ENCODE results near the gene SEMA5A. TPM values are rescaled to one million over a fixed set of nuclear protein-coding genes. Genes with fewer than 3 reads are reported as not detected.

Gene SEMA5A
- total RNA-seq, 3 donors from 2014 or later: 20.3 to 43.8 (median 33.6) TPM

GRCh38 chr5:9587135-9587534 is 41.3 kb upstream of the SEMA5A start:
- intact Hi-C loops (cut with DNase I, micrococcal nuclease): no loop called here
- ATAC-seq (no peak), DNase-seq (no peak)
- TF ChIP-seq CTCF (IDR thresholded peaks at IDR 0.05): no peak
- Histone ChIP-seq H3K36me3 (ENCODE audit: low read depth) (no peaks in the 10 kb centered on the region), H3K4me3 (no peak overlapping the region), H3K4me1 (ENCODE audit: low read depth) (no peaks in the 10 kb centered on the region), H3K9me3 (no peaks in the 10 kb centered on the region)

- intact Hi-C loops (cut with DNase I, micrococcal nuclease): no loop called here
- Histone ChIP-seq H3K4me1 (ENCODE audit: low read depth) (no peaks in the 10 kb centered on the region), H3K36me3 (ENCODE audit: low read depth) (no peaks in the 10 kb centered on the region), H3K9me3 (no peaks in the 10 kb centered on the region), H3K4me3 (no peak overlapping the region)
- no peak for DNase-seq
- ATAC-seq: no peak
- no peak for TF ChIP-seq CTCF (IDR thresholded peaks at IDR 0.05)
Observed at GRCh38 chr5:9582406-9582805, 36.5 kb upstream of the SEMA5A start.

- no peak for TF ChIP-seq CTCF (IDR thresholded peaks at IDR 0.05)
- no peaks in the 10 kb centered on the region for H3K36me3 ChIP-seq (ENCODE audit: low read depth)
- intact Hi-C loops (cut with DNase I, micrococcal nuclease): no loop called here
- no peak for DNase-seq
- no peak for ATAC-seq
- H3K4me3 ChIP-seq: no peak overlapping the region
- no peaks in the 10 kb centered on the region for H3K9me3 ChIP-seq
- H3K4me1 ChIP-seq (ENCODE audit: low read depth): no peaks in the 10 kb centered on the region
Observed at GRCh38 chr5:9573796-9574195, 27.9 kb upstream of the SEMA5A start.

- no peak overlapping the region for H3K4me3 ChIP-seq
- TF ChIP-seq CTCF (IDR thresholded peaks at IDR 0.05): no peak
- ATAC-seq: no peak
- no peaks in the 10 kb centered on the region for H3K36me3 ChIP-seq (ENCODE audit: low read depth)
- peaks cover 1% of the 10 kb centered on the region for H3K4me1 ChIP-seq (ENCODE audit: low read depth)
- H3K9me3 ChIP-seq: no peaks in the 10 kb centered on the region
- no peak for DNase-seq
- intact Hi-C loops (cut with DNase I, micrococcal nuclease): no loop called here
Observed at GRCh38 chr5:9572246-9572645, 26.4 kb upstream of the SEMA5A start.

GRCh38 chr5:9570876-9571275 is 25.0 kb upstream of the SEMA5A start:
- Histone ChIP-seq H3K36me3 (ENCODE audit: low read depth) (no peaks in the 10 kb centered on the region), H3K4me3 (no peak overlapping the region), H3K9me3 (no peaks in the 10 kb centered on the region), H3K4me1 (ENCODE audit: low read depth) (peaks cover 3% of the 10 kb centered on the region)
- DNase-seq: no peak
- TF ChIP-seq CTCF (IDR thresholded peaks at IDR 0.05): no peak
- intact Hi-C loops (cut with DNase I, micrococcal nuclease): no loop called here
- peak; percentile 34 for ATAC-seq

GRCh38 chr5:9567039-9567438 is 21.2 kb upstream of the SEMA5A start:
- Histone ChIP-seq H3K4me1 (ENCODE audit: low read depth) (peaks cover 3% of the 10 kb centered on the region), H3K4me3 (no peak overlapping the region), H3K36me3 (ENCODE audit: low read depth) (no peaks in the 10 kb centered on the region), H3K9me3 (no peaks in the 10 kb centered on the region)
- no peak for TF ChIP-seq CTCF (IDR thresholded peaks at IDR 0.05)
- intact Hi-C loops (cut with DNase I, micrococcal nuclease): no loop called here
- peak; percentile 83 for ATAC-seq
- DNase-seq: no peak
